ENCODE data around the gene ADCY10.
"Not testable (repeated sequence)": the region's sequence is repeated elsewhere in the genome, so short reads cannot be mapped to it uniquely, and the experiment has no call there.

ADCY10 gene

DNA sequence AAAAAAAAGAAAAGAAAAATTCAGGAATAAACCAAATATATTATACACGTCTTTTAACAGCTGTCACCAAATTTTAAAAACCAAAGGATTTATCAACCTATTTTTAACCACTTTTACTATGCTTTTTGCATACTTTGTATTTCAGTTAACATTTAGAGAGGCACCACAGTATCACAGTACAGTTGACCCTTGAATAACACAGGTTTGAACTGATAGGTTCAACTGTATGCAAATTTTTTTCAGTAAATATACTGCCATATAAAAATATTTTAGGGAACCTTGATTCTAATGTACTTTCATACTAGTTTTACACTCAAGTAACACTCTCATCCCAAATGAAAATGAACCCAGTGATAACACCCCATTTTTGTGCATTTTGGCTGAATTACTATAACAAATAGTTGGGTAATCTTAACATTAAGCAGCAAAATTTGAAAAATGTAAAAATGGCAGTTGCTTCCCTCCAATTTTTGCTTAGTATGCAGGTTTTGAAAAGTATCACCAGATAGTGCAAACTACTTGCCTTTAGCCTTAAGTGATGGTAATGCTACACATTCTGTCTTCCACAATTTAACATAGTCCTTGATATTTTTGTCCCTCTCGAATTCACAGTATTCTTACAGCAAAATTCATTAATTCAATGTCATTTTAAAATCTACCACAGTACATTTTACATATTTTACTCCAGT, 10.8 kb upstream of the ADCY10 start:
- no peak for DNase-seq

- no peak for DNase-seq
Measured at GRCh38 chr1:167924102-167924501, 10.2 kb upstream of the ADCY10 start.

DNA sequence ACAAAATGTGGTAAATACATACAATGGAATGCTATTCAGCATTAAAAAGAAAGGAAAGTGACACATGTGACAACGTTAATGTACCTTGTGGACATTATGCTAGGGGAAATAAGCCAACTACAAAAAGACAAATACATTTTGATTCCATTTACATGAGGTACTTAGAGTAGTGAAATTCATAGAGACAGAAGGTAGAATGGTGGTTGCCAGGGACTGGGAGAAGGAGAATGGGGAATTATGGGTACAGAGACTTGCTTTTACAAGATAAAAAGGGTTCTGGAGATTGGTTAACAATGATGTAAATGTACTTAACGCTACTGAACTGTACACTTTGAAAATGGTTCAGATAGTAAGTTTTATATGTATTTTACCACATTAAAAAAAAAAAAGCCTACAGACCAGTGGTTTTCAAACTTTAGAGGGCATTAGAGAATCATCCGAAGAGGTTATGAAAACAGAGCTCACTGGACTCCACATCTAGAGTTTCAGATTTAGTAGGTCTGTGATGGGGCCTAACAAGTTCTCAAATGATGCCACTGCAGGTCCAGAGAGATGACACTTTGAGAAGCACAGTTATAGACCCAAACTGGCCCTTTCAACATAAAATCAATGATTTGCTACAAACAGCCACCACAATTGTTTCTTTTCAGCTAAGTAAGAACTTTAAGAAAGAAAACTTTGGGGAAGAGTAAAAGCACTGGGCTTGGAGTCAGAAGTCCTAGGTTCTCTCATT, 9.6 kb upstream of the ADCY10 start:
- no peak for DNase-seq

DNA sequence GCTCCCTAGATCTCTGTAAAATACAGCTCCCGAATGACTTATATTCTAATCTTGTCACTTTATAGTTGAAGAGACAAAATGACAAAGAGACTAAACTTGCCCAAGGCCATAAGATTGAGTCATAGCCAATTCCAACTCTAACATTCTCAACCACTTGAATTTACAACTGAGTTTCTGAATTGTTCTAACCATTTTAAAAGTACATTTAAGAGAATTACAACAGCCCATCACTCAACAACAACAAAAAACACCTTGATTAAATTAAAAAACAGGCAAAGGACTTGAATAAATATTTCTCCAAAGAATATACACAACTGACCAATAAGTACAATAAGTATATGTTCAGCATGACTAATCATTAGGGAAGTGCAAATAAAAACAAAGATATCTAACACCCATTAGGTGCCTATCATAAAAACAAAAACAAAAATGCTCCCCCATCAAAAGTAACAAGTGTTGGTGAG, 8.7 kb upstream of the ADCY10 start:
- no peak for DNase-seq

- no peak for DNase-seq
Measured at GRCh38 chr1:167922023-167922422, 8.1 kb upstream of the ADCY10 start.

GRCh38 chr1:167916766-167917511, 3.0 kb upstream of the ADCY10 start:
- DNase-seq = no peak

GRCh38 chr1:167915569-167915968, 1.6 kb upstream of the ADCY10 start:
- no peak for DNase-seq

GRCh38 chr1:167912294-167912693, 1.6 kb downstream of the ADCY10 start:
- no peak for DNase-seq

- DNase-seq = no peak
Measured at GRCh38 chr1:167911413-167911812, 2.5 kb downstream of the ADCY10 start.

DNA sequence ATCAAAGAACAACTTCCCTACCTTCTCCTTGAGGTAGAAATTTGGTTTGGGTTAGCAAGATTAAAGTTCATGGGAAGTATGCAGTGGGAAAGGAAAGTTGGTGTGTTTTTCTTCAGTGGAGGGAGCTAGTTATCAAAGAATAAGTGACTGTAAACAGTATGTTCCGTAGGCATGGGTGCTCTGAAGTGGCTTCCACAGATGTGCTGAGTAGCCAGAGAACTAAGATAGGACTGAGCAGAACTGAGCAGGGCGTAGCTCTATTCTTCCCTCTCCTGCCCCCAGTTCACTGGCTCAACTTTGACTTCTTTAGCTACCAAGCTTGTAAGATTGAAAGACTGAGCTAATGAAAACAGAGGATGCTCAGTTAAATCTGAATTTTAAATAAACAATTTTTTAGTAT, 3.4 kb downstream of the ADCY10 start:
- DNase-seq = no peak

- no peak for DNase-seq
Measured at GRCh38 chr1:167909691-167910180, 4.2 kb downstream of the ADCY10 start.

- DNase-seq = no peak
Measured at GRCh38 chr1:167905671-167906070, 8.3 kb downstream of the ADCY10 start.

GRCh38 chr1:167905182-167905581, 8.8 kb downstream of the ADCY10 start:
- DNase-seq = no peak

- no peak for DNase-seq
Measured at GRCh38 chr1:167904652-167905130, 9.2 kb downstream of the ADCY10 start.

DNA sequence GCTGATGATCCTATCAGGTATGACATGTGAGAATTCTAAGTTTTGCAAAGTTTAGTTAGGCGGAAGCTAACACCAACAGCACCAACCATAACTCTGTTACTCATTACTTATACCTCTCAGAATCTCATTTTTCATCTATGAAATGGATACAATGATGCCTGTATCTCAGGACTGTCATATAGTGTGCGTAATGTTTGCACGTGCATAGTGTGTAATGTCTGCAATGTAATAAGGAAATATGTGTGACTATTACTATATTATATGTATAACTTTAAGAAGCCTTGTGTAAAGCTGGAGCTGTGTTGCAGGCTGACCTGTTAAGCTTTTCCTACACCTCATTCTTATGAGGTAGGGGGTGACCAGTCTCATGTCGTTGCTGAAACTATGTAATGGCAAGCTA, 13.0 kb downstream of the ADCY10 start:
- DNase-seq = no peak

DNA sequence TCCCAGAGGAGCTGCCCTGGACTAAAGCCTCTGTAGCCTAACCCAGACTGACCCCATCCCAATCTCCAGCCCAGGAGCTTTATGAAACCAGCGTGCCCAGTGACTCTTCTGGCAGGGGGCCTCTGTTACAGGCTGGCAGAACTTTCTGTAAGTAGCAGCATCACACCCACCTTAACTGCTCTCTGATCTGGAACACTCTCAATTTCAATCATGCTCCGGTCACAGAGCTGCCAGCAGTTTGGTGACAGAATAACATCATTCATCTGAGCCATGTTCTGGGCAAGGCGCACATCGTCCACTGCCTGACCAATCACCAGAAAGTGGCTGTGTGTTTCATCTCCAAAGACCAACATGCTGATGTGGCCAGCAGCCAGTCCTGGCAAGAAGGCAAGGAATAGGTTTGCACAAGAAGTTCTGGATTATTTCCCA, 14.7 kb downstream of the ADCY10 start:
- DNase-seq = no peak

DNA sequence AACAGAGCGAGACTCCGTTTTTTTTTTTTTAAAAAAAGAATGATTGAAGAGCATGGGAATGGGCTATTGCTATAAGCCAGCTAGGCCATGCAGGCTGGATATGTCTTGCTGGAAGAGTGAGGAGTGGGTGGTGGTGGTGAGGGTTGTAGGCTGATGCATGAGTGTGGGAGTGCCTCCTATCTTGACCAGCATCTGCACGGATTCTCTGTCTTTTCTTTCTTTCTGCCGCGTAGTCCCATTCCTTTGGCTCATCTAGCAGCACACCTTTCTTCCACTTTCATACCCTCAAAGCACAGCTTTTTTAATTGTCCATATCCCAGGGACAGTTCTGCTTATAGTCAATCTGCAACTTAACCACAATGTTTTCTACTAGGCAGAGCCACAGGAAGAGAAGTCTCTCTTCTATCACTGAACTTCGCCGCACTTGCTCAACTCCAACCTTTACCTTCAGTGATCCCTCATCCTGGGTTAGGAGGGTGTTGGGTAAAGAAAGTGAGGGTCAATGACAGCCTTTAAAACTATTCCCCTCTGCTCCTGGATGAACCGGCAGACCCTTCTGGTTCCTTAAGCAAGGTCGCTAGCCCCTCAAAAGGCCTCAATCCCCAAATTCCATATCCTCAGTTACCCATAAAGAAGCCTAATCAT, 15.2 kb downstream of the ADCY10 start:
- no peak for DNase-seq

- no peak for DNase-seq
Measured at GRCh38 chr1:167893798-167894197, 20.1 kb downstream of the ADCY10 start.

- DNase-seq = no peak
Measured at GRCh38 chr1:167890400-167890799, 23.5 kb downstream of the ADCY10 start.

- not testable (repeated sequence) for DNase-seq
Measured at GRCh38 chr1:167887187-167887586, 26.7 kb downstream of the ADCY10 start.

DNA sequence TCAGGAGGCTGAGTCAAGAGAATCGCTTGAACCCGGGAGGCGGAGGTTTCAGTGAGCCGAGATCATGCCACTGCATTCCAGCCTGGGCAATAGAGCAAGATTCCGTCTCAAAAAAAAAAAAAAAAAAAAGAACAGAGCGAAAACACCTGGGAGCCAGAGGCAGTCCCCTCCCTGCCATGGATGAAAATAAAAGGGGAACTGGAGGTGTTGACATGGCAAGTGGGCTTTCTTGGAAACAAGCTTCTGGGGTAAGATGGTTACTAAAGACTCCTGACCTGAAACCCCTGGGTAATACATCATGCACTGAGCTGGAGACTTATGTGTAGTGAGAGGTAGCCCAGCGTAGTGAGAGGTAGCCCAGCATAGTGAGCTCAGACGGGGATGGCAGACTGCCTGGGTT, 31.6 kb downstream of the ADCY10 start:
- no peak for DNase-seq

DNA sequence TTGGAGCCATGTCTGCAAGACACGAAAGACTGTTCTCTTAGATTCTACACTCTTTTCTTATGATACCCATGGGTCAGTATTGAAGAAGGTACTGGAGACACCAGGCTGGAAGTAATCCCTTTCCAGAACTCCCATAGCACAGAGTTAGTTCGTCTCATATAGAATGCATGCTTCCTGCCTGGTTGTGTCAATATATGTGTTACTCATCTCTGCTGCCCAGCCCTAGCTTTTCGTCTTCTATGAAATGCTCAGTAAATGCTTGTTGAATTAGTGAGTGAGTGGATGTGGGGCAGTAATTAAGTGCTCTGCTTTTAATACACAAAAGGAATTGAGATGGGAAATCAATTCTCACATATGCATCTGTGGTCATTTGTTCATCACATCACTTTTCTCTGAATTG, 32.1 kb downstream of the ADCY10 start:
- no peak for DNase-seq

DNA sequence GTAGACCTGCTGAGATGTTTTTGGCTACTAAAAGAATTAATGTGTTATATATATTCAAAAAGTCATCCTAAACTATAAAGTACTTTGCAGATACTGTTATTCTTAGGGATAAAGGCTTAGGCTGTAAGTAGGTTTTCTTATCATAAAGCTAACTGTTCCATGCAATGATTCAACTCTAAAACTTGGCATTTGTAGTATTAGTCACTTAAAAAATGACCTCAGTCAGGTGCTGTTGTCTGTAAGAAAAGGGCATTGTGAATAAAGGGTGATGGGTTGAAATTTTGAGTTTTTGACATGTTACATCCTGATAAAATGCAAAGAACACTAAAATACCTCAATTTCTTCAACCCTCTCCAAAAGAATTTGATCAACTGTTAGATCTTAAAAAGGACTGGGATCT, 32.9 kb downstream of the ADCY10 start:
- DNase-seq = no peak

Measured in CD4-positive, alpha-beta T cell treated with Interleukin-15 for 1 hour (primary cell).